K562 (cell line): Measurements from ENCODE around the gene ZCCHC9. TPM values are rescaled to one million over a fixed set of nuclear protein-coding genes. Genes with fewer than 3 reads are reported as not detected.
A peak's percentile ranks its signal among the peaks of the same experiment; 100 is the strongest.
"Not testable (repeated sequence)": the region's sequence is repeated elsewhere in the genome, so short reads cannot be mapped to it uniquely, and the experiment has no call there.

Experiments used
- ATAC-seq: fragments of 200-7000 bp; cut with Tn5 transposase; 3 replicates; pipeline ENCODE4 v1.9.1; 2020; ENCODE audit warnings: moderate library complexity
- BruUV-seq: library from RNA; stranded (reverse); fragments of 400-500 nt; replicated peaks from 2 replicates; lab custom pipeline; 2021; lab: Mats Ljungman, UMichigan
- CTCF ChIA-PET: fragments of 300-600 bp; formaldehyde crosslinking; extraction: SDS; loops from one replicate; lab custom pipeline; 2021; ENCODE audit warnings: low intra/inter-chr PET ratio; lab: Yijun Ruan, JAX
- POLR2A ChIA-PET: fragments of 300-600, 350-650 bp; sonication (Branson Sonifier 250); formaldehyde crosslinking; extraction: SDS; loops from one replicate; lab custom pipeline; 2021; ENCODE audit warnings: antibody characterized with exemption, inconsistent platforms; lab: Yijun Ruan, JAX
- DNase-seq, 4 experiments: peaks; one replicate each; pipeline versions ENCODE4 v3.0.0 to v3.0.0-alpha.2; 2011 to 2018; ENCODE audit warnings: low spot score in 3 of 4, mixed read lengths in 3 of 4; ENCODE audit errors: extremely low read depth in 1 of 4
- FAIRE-seq: peaks from 2 replicates; lab custom pipeline; 2011; peaks lifted over from hg19 to GRCh38; lab: Jason Lieb, UNC
- H2AFZ ChIP-seq: 2 replicates; pipeline ENCODE4 v1.6.0; 2011; ENCODE audit warnings: low read depth, low read length, control low read depth, inconsistent platforms
- H3K27ac ChIP-seq: fragments of 200-600 bp; 3 replicates; pipeline ENCODE4 v1.8.0; 2011; ENCODE audit warnings: low read depth, mild to moderate bottlenecking, control low read depth, inconsistent platforms, low read length, moderate library complexity, mixed read lengths; ENCODE audit errors: extremely low read depth
- H3K27me3 ChIP-seq, 2 experiments: fragments of 300-600 bp in 1 of 2; 2 replicates in 1 of 2; 3 replicates in 1 of 2; pipeline versions ENCODE4 v1.6.0 to v1.8.0; 2011; ENCODE audit warnings: inconsistent platforms in 2 of 2, low read length in 2 of 2, mild to moderate bottlenecking in 1 of 2, mixed read lengths in 1 of 2, moderate library complexity in 1 of 2; ENCODE audit not compliant: control insufficient read depth in 2 of 2, insufficient read depth in 2 of 2
- H3K36me3 ChIP-seq: fragments of 300-600 bp; 3 replicates; pipeline ENCODE4 v1.8.0; 2011; ENCODE audit warnings: mild to moderate bottlenecking, low read length, inconsistent platforms; ENCODE audit not compliant: control insufficient read depth, insufficient read depth
- H3K4me1 ChIP-seq, 2 experiments: fragments of 200-600 bp in 1 of 2; replicated peaks in 1 of 2; 2 replicates in 1 of 2; 3 replicates in 1 of 2; pipeline versions ENCODE4 v1.5.1 to v1.8.0; 2011; ENCODE audit warnings: inconsistent platforms in 2 of 2, low read length in 2 of 2, mild to moderate bottlenecking in 1 of 2, mixed read lengths in 1 of 2, moderate library complexity in 1 of 2; ENCODE audit not compliant: control insufficient read depth in 2 of 2, insufficient read depth in 2 of 2
- H3K4me2 ChIP-seq: 2 replicates; pipeline ENCODE4 v1.6.1; 2011; ENCODE audit warnings: low read length, control low read depth, inconsistent platforms, mixed read lengths; ENCODE audit not compliant: insufficient read depth
- H3K4me3 ChIP-seq: fragments of 200-600 bp; sonication (generic), shearing (Covaris generic); 2 replicates; pipeline ENCODE4 v1.5.1; 2016; ENCODE audit warnings: control low read depth, inconsistent platforms
- H3K79me2 ChIP-seq: fragments of 200-600 bp; 3 replicates; pipeline ENCODE4 v1.8.0; 2011; ENCODE audit warnings: low read length, inconsistent platforms; ENCODE audit not compliant: control insufficient read depth, insufficient read depth
- H3K9ac ChIP-seq, 2 experiments: 2 replicates each; pipeline versions ENCODE4 v1.6.0 to v1.6.1; 2011; ENCODE audit warnings: low read depth in 2 of 2, low read length in 2 of 2, control low read depth in 1 of 2, inconsistent platforms in 1 of 2, mild to moderate bottlenecking in 1 of 2, mixed read lengths in 1 of 2; ENCODE audit not compliant: insufficient read depth in 1 of 2
- H3K9me1 ChIP-seq: one replicate; pipeline ENCODE4 v1.6.0; 2011; ENCODE audit warnings: inconsistent platforms, mild to moderate bottlenecking, low read length, moderate library complexity; ENCODE audit not compliant: control insufficient read depth, insufficient read depth
- H3K9me3 ChIP-seq: replicated peaks from 2 replicates; pipeline ENCODE4 v1.5.1; 2011; ENCODE audit warnings: low read depth, low read length, inconsistent platforms; ENCODE audit not compliant: control insufficient read depth, insufficient read depth
- H4K20me1 ChIP-seq: replicated peaks from 2 replicates; pipeline ENCODE4 v1.6.1; 2011; ENCODE audit warnings: low read length, inconsistent platforms, mixed read lengths; ENCODE audit not compliant: control insufficient read depth, insufficient read depth
- NCOR1 ChIP-seq: fragments of 450-650 bp; IDR thresholded peaks from 2 replicates; pipeline ENCODE4 v1.6.1; 2016; ENCODE audit warnings: mild to moderate bottlenecking, moderate library complexity
- TEAD1 ChIP-seq, 2 experiments: fragments of 450-650 bp in 1 of 2; sonication (generic) in 1 of 2; formaldehyde crosslinking; IDR thresholded peaks; 2 replicates each; pipeline versions ENCODE4 v1.4.0 to v1.8.0; 2020 to 2022; ENCODE audit warnings: mild to moderate bottlenecking in 2 of 2, missing genetic modification reagents in 1 of 2
- ZNF121 ChIP-seq: sonication (generic); formaldehyde crosslinking; conservative IDR thresholded peaks from 2 replicates; pipeline ENCODE4 v1.8.0; 2022; ENCODE audit warnings: missing genetic modification reagents
- ZNF133 ChIP-seq: fragments of 250-450 bp; sonication (Bioruptor Pico); IDR thresholded peaks from 2 replicates; pipeline ENCODE4 v1.4.0; 2020; ENCODE audit warnings: mild to moderate bottlenecking
- WGBS: fragments of 100-300 bp; shearing (Covaris generic); methylation state at CpG from one replicate; pipeline ENCODE4 v1.1.6; 2016; ENCODE audit warnings: low coverage, mixed read lengths; ENCODE audit not compliant: insufficient coverage; ENCODE audit errors: missing lambda C conversion rate; 5-methylcytosine and 5-hydroxymethylcytosine counted together
- in situ Hi-C: fragments of 300-500 bp; cut with MboI; formaldehyde crosslinking; loops from 4 replicates; pipeline ENCODE4 v1.15.0; 2018; ENCODE audit warnings: inconsistent platforms, mixed read lengths
- intact Hi-C: fragments of 100-400 bp; cut with micrococcal nuclease; formaldehyde crosslinking; loops from 2 replicates; pipeline ENCODE4 v1.14.2; 2022
- polyA plus RNA-seq, 8 experiments: library from polyadenylated mRNA; depleted of rRNA in 4 of 8; stranded (reverse) in 5 of 8; unstranded in 3 of 8; fragments of >200 nt; fragmentation: Nextera tagmentation in 2 of 8; fragmentation: Illumina TruSeq in 1 of 8; extraction: Ambion mirVana in 2 of 8; extraction: Trizol in 1 of 8; gene quantifications; 2 replicates each; pipeline versions ENCODE4 v1.2.1 to v1.2.3, GENCODE V29; 2011 to 2014; ENCODE audit warnings: inconsistent platforms in 1 of 8, missing spikeins in 1 of 8
- total RNA-seq, 7 experiments: library from RNA; depleted of rRNA in 6 of 7; stranded (reverse); fragments of >200 nt in 6 of 7; fragmentation: Illumina TruSeq in 2 of 7; extraction: Trizol in 2 of 7; gene quantifications; 2 replicates each; pipeline versions ENCODE4 v1.2.1 to v1.2.3, GENCODE V29; 2011 to 2021; ENCODE audit warnings: low replicate concordance in 1 of 7
- TF ChIP-seq, protein P1 (sequence below): fragments of 450-650 bp; IDR thresholded peaks from 2 replicates; pipeline ENCODE4 v1.6.1; 2017; ENCODE audit warnings: mild to moderate bottlenecking, moderate library complexity

The ZCCHC9 gene
- total and polyA plus RNA-seq, 9 of the 15 experiments (the other 6 are each of a cell fraction or from before 2014, with no cell fraction given) = 40.3 to 95.3 (median 59.9) TPM

DNA sequence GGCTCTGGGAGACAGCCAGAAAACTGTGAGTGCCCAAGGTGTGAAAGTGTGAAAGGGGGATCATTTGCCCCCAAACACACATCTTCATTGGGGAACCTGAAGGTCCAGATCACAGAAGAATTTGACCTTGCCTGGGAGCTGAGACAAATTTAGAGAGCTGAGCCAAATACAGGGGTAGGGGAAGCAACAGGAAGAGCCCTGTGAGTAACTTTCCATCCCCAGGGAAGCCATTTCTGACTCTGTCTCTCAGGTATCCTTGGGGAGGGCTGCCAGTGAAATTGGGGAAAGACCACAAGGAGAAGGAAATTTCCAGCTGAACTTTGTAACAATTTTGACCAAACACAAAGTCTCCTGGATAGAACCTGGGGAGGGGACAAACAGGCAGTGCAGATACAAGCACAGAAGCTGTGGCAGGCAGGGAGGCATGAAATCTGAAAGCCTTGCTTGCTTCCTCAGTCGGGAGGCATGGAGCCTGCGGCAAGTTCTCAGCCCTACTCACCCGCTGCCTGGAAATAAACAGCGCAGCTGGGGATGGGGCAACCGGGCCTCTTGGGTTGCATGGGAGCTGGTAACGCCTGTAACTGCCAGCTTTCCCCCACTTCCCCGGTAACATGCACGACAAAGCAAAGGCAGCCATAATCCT lies 31.5 kb upstream of the ZCCHC9 start:
- 82% methylated on average over 8 of the region's 8 CpGs for WGBS
- no peak overlapping the region for H3K27ac ChIP-seq

DNA sequence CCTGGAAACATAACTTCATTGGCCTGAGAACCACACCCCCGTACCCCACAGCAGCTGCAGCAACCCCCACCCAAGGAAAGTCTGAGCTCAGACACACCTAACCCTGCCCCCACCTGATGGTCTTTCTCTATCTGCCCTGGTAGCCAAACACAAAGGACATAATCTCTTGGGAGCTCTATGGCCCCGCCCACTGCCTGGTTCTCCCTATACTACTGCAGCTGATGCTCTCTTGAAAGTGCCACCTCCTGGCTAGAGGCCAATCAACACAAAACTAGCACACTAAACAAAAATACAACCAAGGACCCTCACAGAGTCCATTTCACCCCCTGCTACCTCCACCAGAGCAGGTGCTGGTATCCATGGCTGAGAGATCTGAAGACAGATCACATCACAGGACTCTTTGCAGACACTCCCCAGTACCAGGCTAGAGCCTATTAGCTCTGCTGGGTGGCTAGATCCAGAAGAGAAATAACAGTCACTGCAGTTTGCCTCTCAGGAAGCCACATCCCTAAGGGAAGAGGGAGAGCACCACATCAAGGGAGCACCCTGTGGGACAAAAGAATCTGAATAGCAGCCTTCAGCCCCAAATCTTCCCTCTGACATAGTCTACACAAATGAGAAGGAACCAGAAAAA lies 30.9 kb upstream of the ZCCHC9 start:
- in situ Hi-C loops, H2AFZ ChIP-seq, CTCF ChIA-PET, H3K27me3 ChIP-seq, H3K36me3 ChIP-seq, intact Hi-C loops, H3K4me3 ChIP-seq, FAIRE-seq, H4K20me1 ChIP-seq, H3K79me2 ChIP-seq, H3K9me3 ChIP-seq, BruUV-seq, H3K9ac ChIP-seq, H3K27ac ChIP-seq, H3K9me1 ChIP-seq, H3K4me1 ChIP-seq, ATAC-seq, H3K4me2 ChIP-seq: not testable (repeated sequence)
- WGBS = no CpG with 5 or more reads among the region's 2 CpGs
- POLR2A ChIA-PET = interaction anchor here (0.6 kb wide), 1 partner anchor 1025 kb away, joined by 3 read pairs; no protein-coding TSS in a partner anchor
- DNase-seq = peak in 1 of 4 experiments; percentile 7

More for the DNA sequence above, 31.5 kb upstream of the ZCCHC9 start:
- H3K36me3 ChIP-seq = no peaks in the 10 kb centered on the region
- H3K9me3 ChIP-seq = no peaks in the 10 kb centered on the region
- DNase-seq (no peak), FAIRE-seq (no peak), ATAC-seq (no peak)
- H3K9me1 ChIP-seq = no peaks in the 10 kb centered on the region
- H3K9ac ChIP-seq = no peak overlapping the region
- ChIA-PET CTCF (no interaction called here), POLR2A (interaction anchor here (0.6 to 0.7 kb wide), 2 partner anchors 27 to 1025 kb away, joined by 3 read pairs; no protein-coding TSS in a partner anchor)
- no peak overlapping the region for H3K4me2 ChIP-seq
- no peak overlapping the region for H2AFZ ChIP-seq
- H4K20me1 ChIP-seq = no peaks in the 10 kb centered on the region
- H3K27me3 ChIP-seq = no peaks in the 10 kb centered on the region
- in situ Hi-C loops (no loop called here), intact Hi-C loops (no loop called here)
- H3K4me1 ChIP-seq = no peaks in the 10 kb centered on the region
- H3K79me2 ChIP-seq = no peaks in the 10 kb centered on the region; the same call in 2 of the 3 replicates
- BruUV-seq = no TSS peak
- TF ChIP-seq ZNF133 (CRISPR knock-in tag) (no peak), ZNF121 (no peak), TEAD1 (CRISPR knock-in tag; IDR thresholded peaks at IDR 0.05) (no peak), NCOR1 (no peak)
- TF ChIP-seq, protein P1, sequence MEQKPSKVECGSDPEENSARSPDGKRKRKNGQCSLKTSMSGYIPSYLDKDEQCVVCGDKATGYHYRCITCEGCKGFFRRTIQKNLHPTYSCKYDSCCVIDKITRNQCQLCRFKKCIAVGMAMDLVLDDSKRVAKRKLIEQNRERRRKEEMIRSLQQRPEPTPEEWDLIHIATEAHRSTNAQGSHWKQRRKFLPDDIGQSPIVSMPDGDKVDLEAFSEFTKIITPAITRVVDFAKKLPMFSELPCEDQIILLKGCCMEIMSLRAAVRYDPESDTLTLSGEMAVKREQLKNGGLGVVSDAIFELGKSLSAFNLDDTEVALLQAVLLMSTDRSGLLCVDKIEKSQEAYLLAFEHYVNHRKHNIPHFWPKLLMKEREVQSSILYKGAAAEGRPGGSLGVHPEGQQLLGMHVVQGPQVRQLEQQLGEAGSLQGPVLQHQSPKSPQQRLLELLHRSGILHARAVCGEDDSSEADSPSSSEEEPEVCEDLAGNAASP = no peak
- no peak overlapping the region for H3K4me3 ChIP-seq
